GM18909 (cell line): ENCODE data around the gene CEP68.

Experiments
- ATAC-seq: cut with Tn5 transposase; IDR thresholded peaks from one replicate; pipeline ENCODE4 v1.9.1; 2021; ENCODE audit warnings: mild to moderate bottlenecking; ENCODE audit not compliant: unreplicated experiment, poor library complexity

CEP68 gene

GRCh38 chr2:65075605-65076344 lies 19.6 kb downstream of the CEP68 start:
- ATAC-seq: no peak

DNA sequence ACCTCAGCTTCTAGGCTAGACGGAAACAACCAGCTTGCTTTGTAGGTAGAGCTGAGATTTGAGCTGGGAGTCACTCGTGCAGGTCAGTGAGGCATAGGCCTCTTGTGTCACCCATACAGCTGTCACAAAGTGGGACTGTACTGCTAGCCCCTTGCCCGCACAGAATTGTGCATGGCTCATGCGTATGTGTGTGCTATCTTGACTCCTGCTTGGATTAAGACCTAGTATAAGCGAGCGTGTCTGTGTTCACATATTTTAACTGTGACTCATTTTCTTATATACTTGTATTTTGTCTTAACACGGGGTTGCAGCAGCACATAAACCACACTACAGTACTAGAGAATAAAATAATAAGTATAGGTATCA lies 20.1 kb downstream of the CEP68 start:
- no peak for ATAC-seq

DNA sequence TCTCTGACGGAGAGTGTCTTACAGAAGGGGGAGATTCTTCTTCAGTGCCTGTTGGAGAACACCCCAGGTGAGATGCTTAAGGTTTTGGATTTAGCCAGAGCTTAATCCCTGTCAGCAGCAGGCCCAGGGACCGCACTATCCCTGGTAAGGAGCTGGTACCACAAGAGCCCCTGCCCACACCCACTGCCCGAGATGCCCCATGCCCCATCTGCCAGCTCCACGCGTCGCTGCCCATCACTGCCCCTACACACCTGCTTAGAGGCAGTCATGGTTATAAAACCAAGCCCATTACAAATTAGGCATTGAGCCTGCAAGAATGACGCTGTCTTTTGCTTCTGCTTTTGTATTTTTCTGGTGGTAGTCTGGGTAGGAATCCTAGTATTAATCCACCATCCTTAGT lies 21.7 kb downstream of the CEP68 start:
- ATAC-seq: no peak

DNA sequence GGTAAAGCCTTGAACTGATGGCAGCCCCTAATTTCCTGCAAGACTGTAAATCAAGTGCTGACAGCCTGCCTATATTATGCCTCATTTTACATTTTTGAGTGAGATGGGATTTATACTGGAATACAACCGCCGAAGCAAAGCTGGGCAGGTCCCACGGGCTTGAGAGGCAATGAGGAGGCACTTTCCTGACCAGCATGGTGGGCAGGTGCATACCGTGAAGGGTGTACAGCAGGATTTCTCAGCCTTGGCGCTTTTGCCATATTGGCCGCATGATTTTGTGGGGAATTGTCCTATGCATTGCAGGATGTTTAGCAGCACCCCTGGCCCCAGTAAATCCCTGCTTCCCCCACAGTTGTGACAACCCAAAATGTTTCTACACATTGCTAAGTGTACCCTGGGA lies 22.8 kb downstream of the CEP68 start:
- ATAC-seq: no peak

GRCh38 chr2:65081232-65081685 lies 25.0 kb downstream of the CEP68 start:
- no peak for ATAC-seq

GRCh38 chr2:65085148-65085547 lies 28.9 kb downstream of the CEP68 start:
- ATAC-seq: no peak

- ATAC-seq: no peak
Observed at GRCh38 chr2:65092791-65093190, 36.6 kb downstream of the CEP68 start.

GRCh38 chr2:65093211-65093610 lies 37.0 kb downstream of the CEP68 start:
- no peak for ATAC-seq

DNA sequence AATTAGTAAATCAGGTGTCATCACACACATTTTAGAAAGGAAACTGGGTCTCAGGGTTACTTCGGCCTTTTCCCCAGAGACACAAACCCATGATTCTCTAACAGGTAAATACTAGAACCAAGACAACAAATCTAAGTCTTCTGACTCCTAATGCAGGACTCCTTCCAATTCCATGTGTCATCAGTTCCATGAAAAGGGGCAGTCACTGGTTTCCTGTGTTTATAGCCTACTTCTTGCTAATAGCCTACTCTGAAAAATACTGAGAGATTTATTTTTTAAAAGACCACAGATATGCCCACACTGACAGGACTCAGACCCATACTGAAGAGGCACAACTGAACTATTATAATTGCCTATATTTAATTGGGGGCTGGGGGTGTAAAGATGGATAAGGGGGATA lies 40.7 kb downstream of the CEP68 start:
- ATAC-seq: no peak

DNA sequence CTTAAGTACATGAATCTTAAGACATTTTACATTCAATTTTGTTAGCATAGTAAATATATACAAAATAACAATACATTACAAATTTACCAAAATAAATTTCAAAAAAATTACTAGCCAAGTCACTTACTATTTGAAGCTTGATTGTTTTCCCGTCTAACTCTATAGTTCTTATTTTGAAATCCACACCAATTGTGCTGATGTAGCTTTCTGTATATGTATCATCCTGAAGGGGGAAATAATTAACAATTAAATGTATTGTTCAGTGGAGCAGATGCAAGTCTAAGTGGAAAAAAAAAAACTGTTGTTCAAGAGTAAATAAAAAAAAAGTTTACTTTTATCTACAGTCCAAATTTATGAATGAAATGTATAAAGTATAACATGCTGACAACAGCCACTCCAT lies 41.6 kb downstream of the CEP68 start:
- no peak for ATAC-seq

GRCh38 chr2:65098741-65099140 lies 42.5 kb downstream of the CEP68 start:
- no peak for ATAC-seq

DNA sequence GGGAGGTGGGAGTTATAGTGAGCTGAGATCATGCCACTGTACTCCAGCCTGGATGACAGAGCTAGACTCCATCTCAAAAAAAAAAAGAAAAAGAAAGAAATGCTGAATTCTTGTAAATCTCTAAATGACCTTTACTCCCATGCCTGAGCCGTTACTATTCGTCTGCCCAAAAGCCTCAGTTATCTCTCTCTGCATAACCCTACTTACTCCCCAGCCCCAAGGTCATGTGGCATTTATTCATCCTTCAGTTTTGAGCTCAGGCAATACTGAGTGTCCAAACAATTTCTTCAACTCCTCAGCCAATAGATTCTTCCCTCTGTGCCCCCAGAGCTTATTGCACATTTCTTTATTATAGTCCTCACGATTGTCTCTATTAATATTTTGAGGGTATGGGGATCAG lies 44.9 kb downstream of the CEP68 start:
- no peak for ATAC-seq

GRCh38 chr2:65103013-65103715 lies 46.9 kb downstream of the CEP68 start:
- no peak for ATAC-seq

DNA sequence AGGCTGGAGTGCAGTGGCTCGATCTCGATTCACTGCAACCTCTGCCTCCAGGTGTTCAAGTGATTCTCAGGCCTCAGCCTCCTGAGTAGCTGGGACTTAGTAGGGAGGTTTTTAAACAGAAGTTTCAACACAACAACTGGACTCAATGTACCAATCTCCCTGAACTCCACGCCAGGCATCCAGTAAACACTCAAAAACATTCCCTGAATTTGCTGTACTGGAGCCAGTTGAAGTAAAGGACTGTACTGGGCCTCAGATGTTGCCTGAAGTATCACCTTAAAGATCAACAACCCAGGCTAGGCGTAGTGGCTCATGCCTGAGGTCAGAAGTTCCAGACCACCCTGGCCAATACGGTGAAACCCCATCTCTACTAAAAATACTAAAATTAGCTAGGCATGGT lies 51.3 kb downstream of the CEP68 start:
- ATAC-seq: no peak

- ATAC-seq: no peak
Observed at GRCh38 chr2:65108780-65109179, 52.6 kb downstream of the CEP68 start.

- no peak for ATAC-seq
Observed at GRCh38 chr2:65112633-65113032, 56.4 kb downstream of the CEP68 start.

DNA sequence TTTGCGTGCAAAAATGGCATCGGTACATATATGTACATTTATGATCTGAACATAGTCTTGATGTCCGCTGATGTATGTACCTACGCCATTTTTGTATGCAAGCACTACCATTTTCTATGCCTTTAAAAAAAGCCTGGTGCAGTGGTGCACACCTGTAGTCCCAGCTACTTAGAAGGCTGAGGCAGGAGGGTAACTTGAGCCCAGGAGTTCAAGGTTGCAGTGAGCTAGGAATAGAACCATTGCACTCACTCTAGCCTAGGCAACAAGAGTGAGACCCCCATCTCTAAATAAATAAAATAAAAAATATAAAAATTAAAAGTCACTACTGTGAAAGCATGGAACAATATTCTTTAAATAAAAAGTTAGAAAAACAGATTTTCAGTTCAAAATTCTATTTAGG lies 57.0 kb downstream of the CEP68 start:
- ATAC-seq: no peak

GRCh38 chr2:65113816-65114215 lies 57.6 kb downstream of the CEP68 start:
- ATAC-seq: no peak

- ATAC-seq: no peak
Observed at GRCh38 chr2:65114921-65115320, 58.7 kb downstream of the CEP68 start.

DNA sequence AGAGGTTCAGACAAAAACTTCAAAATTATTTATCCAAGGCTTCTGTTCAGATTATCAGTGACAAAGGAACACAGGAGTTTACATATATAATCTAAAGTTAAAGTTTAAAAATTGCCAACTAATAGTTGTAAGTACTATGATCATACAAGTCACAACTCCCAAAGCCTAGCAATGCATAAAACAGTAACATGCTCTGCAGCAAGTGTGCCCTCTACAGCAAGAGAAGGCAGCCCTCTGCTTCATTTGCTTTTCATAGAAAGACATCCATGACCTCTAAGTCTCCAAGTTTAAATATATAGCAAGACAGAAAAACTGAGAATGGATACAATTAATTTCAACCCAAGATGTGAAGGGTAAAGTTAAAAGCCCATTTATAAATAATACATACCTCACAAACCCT lies 60.4 kb downstream of the CEP68 start:
- no peak for ATAC-seq

- no peak for ATAC-seq
Observed at GRCh38 chr2:65120990-65121693, 64.9 kb downstream of the CEP68 start.
